Measurements from ENCODE around the gene SLC24A4. TPM values are rescaled to one million over a fixed set of nuclear protein-coding genes. Genes with fewer than 3 reads are reported as not detected.

SLC24A4 gene
- total and polyA plus RNA-seq, 3 donors from 2014 or later: 3.6 to 10.6 (median 8.5) TPM

GRCh38 chr14:92494512-92494911 is 171.5 kb downstream of the SLC24A4 start:
- no peak for DNase-seq
- Histone ChIP-seq H3K4me1 (no peaks in the 10 kb centered on the region), H3K27ac (no peak overlapping the region), H3K9me3 (no peaks in the 10 kb centered on the region), H3K27me3 (no peaks in the 10 kb centered on the region), H3K4me3 (no peak overlapping the region), H3K36me3 (ENCODE audit: low read depth, missing control alignments) (no peaks in the 10 kb centered on the region)
- 83 to 87% methylated on average over 4 of the region's 4 CpGs for WGBS, 2 donors
- TF ChIP-seq CTCF (IDR thresholded peaks at IDR 0.05) (no peak), POLR2A (IDR thresholded peaks at IDR 0.05) (no peak)
- intact Hi-C loops (cut with DNase I; ENCODE audit: low total_unique reads): no loop called here

GRCh38 chr14:92495027-92495426 is 172.1 kb downstream of the SLC24A4 start:
- TF ChIP-seq POLR2A (IDR thresholded peaks at IDR 0.05) (no peak), CTCF (IDR thresholded peaks at IDR 0.05) (no peak)
- H3K36me3 ChIP-seq (ENCODE audit: low read depth, missing control alignments): no peaks in the 10 kb centered on the region
- DNase-seq: peak; percentile 33
- no peak overlapping the region for H3K4me3 ChIP-seq
- intact Hi-C loops (cut with DNase I; ENCODE audit: low total_unique reads): no loop called here
- no peaks in the 10 kb centered on the region for H3K9me3 ChIP-seq
- H3K27ac ChIP-seq: no peak overlapping the region
- no peaks in the 10 kb centered on the region for H3K4me1 ChIP-seq
- 80 to 83% methylated on average over 6 of the region's 6 CpGs for WGBS, 2 donors
- no peaks in the 10 kb centered on the region for H3K27me3 ChIP-seq

GRCh38 chr14:92496191-92496857 is 173.4 kb downstream of the SLC24A4 start:
- H3K27me3 ChIP-seq: no peaks in the 10 kb centered on the region
- H3K4me3 ChIP-seq: no peak overlapping the region
- H3K4me1 ChIP-seq: no peaks in the 10 kb centered on the region
- intact Hi-C loops (cut with DNase I; ENCODE audit: low total_unique reads): no loop called here
- no peak for DNase-seq
- TF ChIP-seq POLR2A (IDR thresholded peaks at IDR 0.05): no peak
- TF ChIP-seq CTCF (IDR thresholded peaks at IDR 0.05): no peak
- H3K9me3 ChIP-seq: no peaks in the 10 kb centered on the region
- WGBS, 2 donors: 84 to 94% methylated on average over 6 of the region's 6 CpGs
- H3K36me3 ChIP-seq (ENCODE audit: low read depth, missing control alignments): no peaks in the 10 kb centered on the region
- no peak overlapping the region for H3K27ac ChIP-seq

GRCh38 chr14:92497391-92497790 is 174.4 kb downstream of the SLC24A4 start:
- Histone ChIP-seq H3K9me3 (no peaks in the 10 kb centered on the region), H3K27ac (no peak overlapping the region), H3K4me1 (peaks cover 5% of the 10 kb centered on the region), H3K36me3 (ENCODE audit: low read depth, missing control alignments) (no peaks in the 10 kb centered on the region), H3K4me3 (no peak overlapping the region), H3K27me3 (no peaks in the 10 kb centered on the region)
- no peak for TF ChIP-seq CTCF (IDR thresholded peaks at IDR 0.05)
- no peak for TF ChIP-seq POLR2A (IDR thresholded peaks at IDR 0.05)
- 94 to 98% methylated on average over 8 of the region's 8 CpGs for WGBS, 2 donors
- no peak for DNase-seq
- intact Hi-C loops (cut with DNase I; ENCODE audit: low total_unique reads): no loop called here

- H3K4me1 ChIP-seq: peaks cover 22% of the 10 kb centered on the region
- DNase-seq: peak; percentile 10
- H3K4me3 ChIP-seq: no peak overlapping the region
- intact Hi-C loops (cut with DNase I; ENCODE audit: low total_unique reads): no loop called here
- no peaks in the 10 kb centered on the region for H3K36me3 ChIP-seq (ENCODE audit: low read depth, missing control alignments)
- no peaks in the 10 kb centered on the region for H3K9me3 ChIP-seq
- no peak overlapping the region for H3K27ac ChIP-seq
- TF ChIP-seq POLR2A (IDR thresholded peaks at IDR 0.05) (no peak), CTCF (IDR thresholded peaks at IDR 0.05) (no peak)
- H3K27me3 ChIP-seq: no peaks in the 10 kb centered on the region
- WGBS, 2 donors: 82 to 86% methylated on average over 3 of the region's 3 CpGs
Measured at GRCh38 chr14:92499234-92499633, 176.3 kb downstream of the SLC24A4 start.

All from testis (tissue), 3 donors.